Measurements from ENCODE around the gene CLMP.
A peak's percentile ranks its signal among the peaks of the same experiment; 100 is the strongest.

CLMP gene

DNA sequence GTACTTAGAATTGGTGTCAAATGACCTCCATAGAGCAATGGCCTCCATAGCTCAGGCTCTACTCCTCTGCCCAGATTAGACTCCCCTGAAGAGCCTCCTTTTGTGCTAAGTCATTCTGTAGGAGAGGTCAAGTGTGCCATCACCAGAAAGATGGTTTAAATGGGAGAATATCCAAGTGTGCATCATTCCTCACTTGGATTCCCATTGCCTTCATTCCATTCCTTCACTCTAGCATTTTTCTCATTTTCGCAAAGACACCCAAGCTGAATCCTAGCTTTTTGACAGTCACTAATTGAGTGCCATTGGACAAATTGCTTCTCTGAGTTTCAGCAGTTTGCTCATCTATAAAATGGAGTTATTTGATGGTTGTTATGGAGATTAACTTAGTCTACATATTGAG is 16.9 kb downstream of the CLMP start:
- no peak for DNase-seq (ENCODE audit: low read depth)
- no peaks in the 10 kb centered on the region for H3K27me3 ChIP-seq (replicated peaks; ENCODE audit: control insufficient read depth, insufficient read depth, low read length)
- peaks cover 31% of the 10 kb centered on the region for H3K36me3 ChIP-seq (ENCODE audit: control insufficient read depth, insufficient read depth, low read length, severe bottlenecking)
- H3K4me3 ChIP-seq (ENCODE audit: low read length), result no peak overlapping the region
- H3K9me3 ChIP-seq (ENCODE audit: control insufficient read depth, low read length), result no peaks in the 10 kb centered on the region
- peaks cover 74% of the 10 kb centered on the region for H3K4me1 ChIP-seq (ENCODE audit: control insufficient read depth, insufficient read depth, low read length)
- H3K9ac ChIP-seq (ENCODE audit: low read length), result no peak overlapping the region

DNA sequence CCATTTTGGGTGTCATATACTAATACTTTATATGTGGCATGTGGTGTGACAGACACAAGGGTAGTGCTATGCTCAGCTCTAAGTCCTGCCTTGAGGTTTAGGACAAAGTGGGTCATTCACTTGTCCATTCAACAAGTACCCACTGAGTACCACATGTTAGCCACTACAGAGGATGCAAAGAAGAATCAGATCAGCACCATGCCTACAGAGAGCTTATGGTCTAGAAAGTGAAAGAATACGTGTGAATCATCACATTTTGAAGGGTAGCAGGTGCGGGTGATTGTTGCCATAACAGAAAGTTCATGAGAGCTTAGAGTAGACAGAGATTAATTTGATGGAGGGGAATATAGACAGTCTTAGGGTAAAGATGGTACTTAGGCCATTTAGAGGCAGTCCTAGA is 18.3 kb downstream of the CLMP start:
- peaks cover 75% of the 10 kb centered on the region for H3K4me1 ChIP-seq (ENCODE audit: control insufficient read depth, insufficient read depth, low read length)
- DNase-seq (ENCODE audit: low read depth), result no peak
- H3K9me3 ChIP-seq (ENCODE audit: control insufficient read depth, low read length), result no peaks in the 10 kb centered on the region
- no peaks in the 10 kb centered on the region for H3K27me3 ChIP-seq (replicated peaks; ENCODE audit: control insufficient read depth, insufficient read depth, low read length)
- H3K36me3 ChIP-seq (ENCODE audit: control insufficient read depth, insufficient read depth, low read length, severe bottlenecking), result peaks cover 27% of the 10 kb centered on the region
- no peak overlapping the region for H3K9ac ChIP-seq (ENCODE audit: low read length)
- H3K4me3 ChIP-seq (ENCODE audit: low read length), result no peak overlapping the region

DNA sequence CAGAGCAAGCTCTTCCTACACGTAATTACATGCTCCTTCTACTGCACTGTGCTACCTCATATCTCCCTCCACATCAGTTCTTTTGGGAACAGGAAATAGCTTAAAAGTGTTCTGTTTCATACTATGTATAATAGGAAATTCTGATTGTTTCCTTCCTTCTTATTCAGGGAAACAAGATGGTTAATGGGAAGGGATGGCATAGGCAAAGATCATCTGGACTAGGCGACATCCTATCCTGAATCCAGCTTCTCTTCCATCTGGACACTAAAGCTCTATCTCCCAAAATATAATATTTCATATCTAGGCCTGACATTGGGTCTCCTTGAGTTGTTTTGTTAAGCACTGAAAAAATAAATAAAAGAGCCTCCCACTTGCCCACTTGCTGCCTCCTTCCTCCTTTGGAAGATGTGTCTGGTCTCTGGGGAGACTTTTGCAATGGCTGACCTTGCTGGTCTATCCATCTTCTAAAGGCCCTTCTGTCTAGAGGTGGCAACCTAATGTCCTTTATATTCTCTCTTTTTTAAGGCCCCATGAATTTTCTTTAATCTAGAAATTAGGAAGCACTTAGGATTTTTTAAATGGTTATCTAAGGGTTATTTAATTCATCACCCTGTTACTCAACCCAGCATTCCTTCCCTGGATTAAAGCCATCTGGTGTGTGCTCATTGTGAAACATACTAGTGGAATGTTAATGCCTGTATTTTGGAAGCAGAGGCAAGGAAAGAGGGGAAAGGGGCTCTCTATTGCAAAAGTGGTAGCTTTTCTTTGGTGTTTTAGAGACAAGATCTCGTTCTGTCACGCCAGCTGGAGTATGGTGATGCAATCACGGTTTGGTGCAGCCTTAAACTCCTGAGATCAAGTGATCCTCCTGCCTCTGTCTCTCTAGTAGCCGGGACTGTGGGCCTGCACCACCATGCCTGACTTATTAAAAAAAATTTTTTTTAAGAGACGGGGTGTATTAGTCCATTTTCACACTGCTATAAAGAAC is 20.6 kb downstream of the CLMP start:
- Histone ChIP-seq H3K9ac (ENCODE audit: low read length) (peak overlapping the region; percentile 73), H3K9me3 (ENCODE audit: control insufficient read depth, low read length) (no peaks in the 10 kb centered on the region), H3K4me3 (ENCODE audit: low read length) (peak overlapping the region; percentile 42), H3K36me3 (ENCODE audit: control insufficient read depth, insufficient read depth, low read length, severe bottlenecking) (peaks cover 39% of the 10 kb centered on the region), H3K27me3 (replicated peaks; ENCODE audit: control insufficient read depth, insufficient read depth, low read length) (no peaks in the 10 kb centered on the region), H3K4me1 (ENCODE audit: control insufficient read depth, insufficient read depth, low read length) (peaks cover 67% of the 10 kb centered on the region)
- peak; percentile 97 for DNase-seq (ENCODE audit: low read depth)

DNA sequence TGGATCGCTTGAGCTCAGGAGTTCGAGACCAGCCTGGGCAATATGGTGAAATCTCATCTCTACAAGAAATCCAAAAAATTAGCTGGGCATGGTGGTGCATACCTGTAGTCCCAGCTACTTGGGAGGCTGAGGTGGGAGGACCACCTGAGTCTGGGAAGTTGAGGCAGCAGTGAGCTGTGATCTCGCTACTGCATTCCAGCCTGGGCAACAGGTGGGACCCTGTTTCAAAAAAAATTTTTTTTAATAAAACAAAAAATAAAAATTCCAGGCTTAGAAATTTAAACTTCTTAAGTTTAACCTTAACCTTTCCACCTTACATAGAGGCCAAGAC is 21.2 kb downstream of the CLMP start:
- H3K27me3 ChIP-seq (replicated peaks; ENCODE audit: control insufficient read depth, insufficient read depth, low read length), result no peaks in the 10 kb centered on the region
- no peak for DNase-seq (ENCODE audit: low read depth)
- H3K9ac ChIP-seq (ENCODE audit: low read length), result peak overlapping the region; percentile 73
- peak overlapping the region; percentile 42 for H3K4me3 ChIP-seq (ENCODE audit: low read length)
- H3K36me3 ChIP-seq (ENCODE audit: control insufficient read depth, insufficient read depth, low read length, severe bottlenecking), result peaks cover 36% of the 10 kb centered on the region
- peaks cover 70% of the 10 kb centered on the region for H3K4me1 ChIP-seq (ENCODE audit: control insufficient read depth, insufficient read depth, low read length)
- no peaks in the 10 kb centered on the region for H3K9me3 ChIP-seq (ENCODE audit: control insufficient read depth, low read length)

DNA sequence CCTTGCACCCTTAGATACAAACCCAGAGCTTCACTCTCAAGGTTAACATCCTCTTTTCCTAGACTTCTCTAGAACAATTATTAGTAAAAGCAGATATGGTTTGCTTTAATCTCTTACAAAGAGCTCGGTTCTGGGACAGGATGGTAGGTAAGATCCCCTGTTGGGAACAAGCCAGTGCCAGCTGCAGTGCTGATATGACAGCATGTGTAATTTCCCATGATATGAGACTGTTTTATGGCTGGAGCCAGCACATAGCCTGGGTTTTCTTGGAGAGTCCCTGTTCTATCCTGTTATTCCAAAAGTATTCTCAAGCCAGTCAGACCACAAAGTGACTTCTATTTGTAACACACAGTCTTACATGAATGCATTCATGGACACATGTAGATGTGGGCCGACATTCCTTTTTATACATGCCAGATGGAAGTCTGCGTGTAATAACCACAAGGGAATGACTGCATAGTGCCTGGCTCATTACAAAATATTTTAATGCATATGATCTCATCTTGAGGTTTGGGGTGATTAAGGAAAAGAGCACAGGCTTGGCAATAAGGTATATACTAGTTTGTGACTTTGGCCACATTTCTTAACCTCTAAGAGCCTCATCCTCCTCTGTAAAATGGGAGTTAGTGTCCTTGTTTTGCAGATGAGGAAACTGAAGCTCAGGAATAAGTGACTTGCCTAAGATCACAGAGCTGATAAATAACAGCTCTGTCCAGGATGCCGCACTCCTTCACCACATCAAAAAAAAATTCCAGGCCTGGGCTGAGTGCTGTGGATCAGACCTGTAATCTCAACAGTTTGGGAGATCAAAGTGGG is 21.8 kb downstream of the CLMP start:
- peak; percentile 94 for DNase-seq (ENCODE audit: low read depth)

DNA sequence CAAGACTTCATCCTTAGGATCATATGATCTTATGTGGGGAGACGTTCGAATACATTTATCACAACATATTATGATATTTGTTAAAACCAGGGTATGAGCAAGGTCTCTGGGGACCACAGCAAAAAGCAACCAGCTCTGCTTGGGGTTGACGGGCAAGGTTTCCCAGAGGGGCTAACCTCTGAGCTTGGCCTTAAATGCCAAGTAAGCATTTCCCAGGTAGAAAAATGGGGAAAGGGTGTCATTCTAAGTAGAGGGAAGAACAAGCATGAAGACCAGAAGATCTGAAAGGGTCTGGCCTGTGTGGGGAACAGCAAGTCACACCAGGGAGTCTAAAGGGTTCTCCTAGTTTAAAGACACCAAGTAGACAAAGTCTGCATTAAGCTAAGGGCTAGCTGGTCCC is 24.1 kb downstream of the CLMP start:
- H3K4me1 ChIP-seq (ENCODE audit: control insufficient read depth, insufficient read depth, low read length), result peaks cover 77% of the 10 kb centered on the region
- peaks cover 39% of the 10 kb centered on the region for H3K36me3 ChIP-seq (ENCODE audit: control insufficient read depth, insufficient read depth, low read length, severe bottlenecking)
- no peak overlapping the region for H3K9ac ChIP-seq (ENCODE audit: low read length)
- DNase-seq (ENCODE audit: low read depth), result no peak
- no peak overlapping the region for H3K4me3 ChIP-seq (ENCODE audit: low read length)
- no peaks in the 10 kb centered on the region for H3K27me3 ChIP-seq (replicated peaks; ENCODE audit: control insufficient read depth, insufficient read depth, low read length)
- no peaks in the 10 kb centered on the region for H3K9me3 ChIP-seq (ENCODE audit: control insufficient read depth, low read length)

More for the DNA sequence above, 21.8 kb downstream of the CLMP start:
- peaks cover 38% of the 10 kb centered on the region for H3K36me3 ChIP-seq (ENCODE audit: control insufficient read depth, insufficient read depth, low read length, severe bottlenecking)
- no peaks in the 10 kb centered on the region for H3K27me3 ChIP-seq (replicated peaks; ENCODE audit: control insufficient read depth, insufficient read depth, low read length)
- H3K4me3 ChIP-seq (ENCODE audit: low read length), result peak overlapping the region; percentile 42
- H3K9me3 ChIP-seq (ENCODE audit: control insufficient read depth, low read length), result no peaks in the 10 kb centered on the region
- H3K4me1 ChIP-seq (ENCODE audit: control insufficient read depth, insufficient read depth, low read length), result peaks cover 76% of the 10 kb centered on the region
- H3K9ac ChIP-seq (ENCODE audit: low read length), result peak overlapping the region; percentile 73

DNA sequence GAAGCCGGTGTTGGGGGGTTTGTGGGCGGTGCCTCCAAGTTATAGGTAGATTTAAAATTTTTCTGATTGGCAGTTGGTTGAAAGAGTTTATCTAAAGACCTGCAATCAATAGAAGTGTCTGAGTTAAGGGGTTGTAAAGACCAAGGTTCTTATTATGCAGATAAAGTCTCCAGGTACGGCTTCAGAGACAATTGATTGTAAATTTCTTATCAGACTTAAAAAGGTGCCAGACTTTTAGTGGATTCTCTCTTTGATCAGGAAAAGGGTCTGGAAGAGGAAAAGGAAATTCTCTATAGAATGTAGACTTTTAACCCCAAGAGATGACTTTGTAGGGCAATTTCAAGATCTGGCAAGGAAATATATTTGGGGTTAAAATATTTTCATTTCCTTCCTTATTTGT is 25.2 kb downstream of the CLMP start:
- peaks cover 39% of the 10 kb centered on the region for H3K36me3 ChIP-seq (ENCODE audit: control insufficient read depth, insufficient read depth, low read length, severe bottlenecking)

DNA sequence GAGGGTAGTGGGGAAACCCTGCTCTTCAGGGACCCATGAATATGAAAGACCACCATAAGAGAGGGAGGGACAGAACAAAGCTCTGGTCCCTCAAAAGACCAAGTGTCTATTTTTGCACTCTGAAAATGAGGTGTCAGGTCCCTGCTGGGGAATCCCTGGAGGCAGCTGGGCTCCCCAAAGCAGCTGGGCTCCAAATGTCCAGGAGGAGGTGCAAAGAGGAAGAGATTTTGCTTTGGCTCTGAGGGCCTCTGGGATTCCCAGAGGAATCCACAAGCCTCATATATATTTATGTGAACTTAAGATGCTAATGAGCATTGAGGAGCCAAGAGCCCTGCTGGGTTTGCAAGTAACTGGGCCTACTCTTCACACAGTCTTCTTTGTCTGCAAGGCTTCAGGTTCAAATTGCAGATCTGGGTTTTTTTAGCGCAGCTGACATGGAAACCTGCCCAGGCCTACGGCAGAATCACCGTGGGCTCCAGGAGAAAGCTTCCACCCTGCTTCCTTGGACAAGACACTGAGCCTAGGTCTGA is 26.0 kb downstream of the CLMP start:
- H3K4me1 ChIP-seq (ENCODE audit: control insufficient read depth, insufficient read depth, low read length), result peaks cover 80% of the 10 kb centered on the region
- H3K9ac ChIP-seq (ENCODE audit: low read length), result no peak overlapping the region
- H3K4me3 ChIP-seq (ENCODE audit: low read length), result no peak overlapping the region
- H3K27me3 ChIP-seq (replicated peaks; ENCODE audit: control insufficient read depth, insufficient read depth, low read length), result no peaks in the 10 kb centered on the region
- no peak for DNase-seq (ENCODE audit: low read depth)
- H3K9me3 ChIP-seq (ENCODE audit: control insufficient read depth, low read length), result no peaks in the 10 kb centered on the region
- H3K36me3 ChIP-seq (ENCODE audit: control insufficient read depth, insufficient read depth, low read length, severe bottlenecking), result peaks cover 39% of the 10 kb centered on the region

More for the DNA sequence above, 25.2 kb downstream of the CLMP start:
- H3K27me3 ChIP-seq (replicated peaks; ENCODE audit: control insufficient read depth, insufficient read depth, low read length), result no peaks in the 10 kb centered on the region
- peak overlapping the region; percentile 4 for H3K9ac ChIP-seq (ENCODE audit: low read length)
- H3K4me1 ChIP-seq (ENCODE audit: control insufficient read depth, insufficient read depth, low read length), result peaks cover 78% of the 10 kb centered on the region
- H3K9me3 ChIP-seq (ENCODE audit: control insufficient read depth, low read length), result no peaks in the 10 kb centered on the region
- H3K4me3 ChIP-seq (ENCODE audit: low read length), result no peak overlapping the region
- no peak for DNase-seq (ENCODE audit: low read depth)

DNA sequence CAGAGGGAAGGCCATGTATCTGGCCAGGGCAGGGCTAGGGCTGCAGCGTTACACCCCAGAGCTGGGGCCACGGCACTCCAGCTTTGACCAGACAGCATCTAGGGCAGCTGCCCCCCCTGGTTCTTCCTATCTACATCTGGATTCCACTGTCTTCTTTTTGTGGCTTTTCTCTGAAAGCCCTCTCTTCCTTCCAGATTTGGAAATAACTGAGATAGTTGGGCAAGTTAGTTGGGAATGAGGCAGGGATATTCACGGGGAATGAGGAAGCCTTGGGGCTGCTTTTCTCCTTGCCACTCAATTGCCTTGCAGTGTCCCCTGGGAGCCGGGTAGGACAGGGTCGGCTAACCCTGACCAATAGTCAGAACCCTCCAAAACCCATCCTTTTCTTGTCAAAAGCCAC is 26.8 kb downstream of the CLMP start:
- Histone ChIP-seq H3K9me3 (ENCODE audit: control insufficient read depth, low read length) (no peaks in the 10 kb centered on the region), H3K4me3 (ENCODE audit: low read length) (no peak overlapping the region), H3K36me3 (ENCODE audit: control insufficient read depth, insufficient read depth, low read length, severe bottlenecking) (peaks cover 39% of the 10 kb centered on the region), H3K9ac (ENCODE audit: low read length) (peak overlapping the region; percentile 1), H3K27me3 (replicated peaks; ENCODE audit: control insufficient read depth, insufficient read depth, low read length) (no peaks in the 10 kb centered on the region), H3K4me1 (ENCODE audit: control insufficient read depth, insufficient read depth, low read length) (peaks cover 73% of the 10 kb centered on the region)
- no peak for DNase-seq (ENCODE audit: low read depth)

DNA sequence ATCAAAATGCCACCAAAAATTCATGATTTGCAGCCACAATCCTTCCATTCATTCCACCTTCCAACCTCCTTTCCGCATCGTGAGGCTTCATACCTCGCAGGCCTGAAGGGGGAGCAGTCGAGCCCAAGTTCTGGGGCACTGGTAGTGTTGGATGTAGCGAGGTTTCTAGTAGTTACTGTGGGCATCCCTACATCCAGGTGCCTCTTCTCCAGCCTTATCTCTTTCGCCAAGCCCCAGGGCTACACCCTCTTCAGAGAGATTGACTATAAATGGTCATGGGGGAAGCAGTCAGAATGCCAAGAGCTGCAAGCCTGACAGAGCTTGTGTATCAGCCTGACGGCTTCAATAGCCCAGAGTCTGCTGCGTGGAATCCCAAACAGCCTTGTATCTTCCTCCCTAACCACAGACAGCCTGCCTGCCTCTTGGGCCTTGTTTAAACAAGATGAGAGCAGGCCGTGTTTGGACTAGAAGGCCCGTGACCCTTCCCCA is 28.9 kb downstream of the CLMP start:
- H3K9me3 ChIP-seq (ENCODE audit: control insufficient read depth, low read length), result no peaks in the 10 kb centered on the region
- H3K9ac ChIP-seq (ENCODE audit: low read length), result no peak overlapping the region
- H3K4me1 ChIP-seq (ENCODE audit: control insufficient read depth, insufficient read depth, low read length), result peaks cover 63% of the 10 kb centered on the region
- H3K36me3 ChIP-seq (ENCODE audit: control insufficient read depth, insufficient read depth, low read length, severe bottlenecking), result peaks cover 25% of the 10 kb centered on the region
- H3K27me3 ChIP-seq (replicated peaks; ENCODE audit: control insufficient read depth, insufficient read depth, low read length), result no peaks in the 10 kb centered on the region
- H3K4me3 ChIP-seq (ENCODE audit: low read length), result no peak overlapping the region
- peak; percentile 51 for DNase-seq (ENCODE audit: low read depth)
